Pulmonary artery endothelial cell (primary cell): ENCODE data around the gene CRY1. TPM values are rescaled to one million over a fixed set of nuclear protein-coding genes. Genes with fewer than 3 reads are reported as not detected.
"Not testable (repeated sequence)": the region's sequence is repeated elsewhere in the genome, so short reads cannot be mapped to it uniquely, and the experiment has no call there.

Experiments
- DNase-seq: peaks from one replicate; pipeline ENCODE4 v3.0.0-alpha.2; 2011; ENCODE audit warnings: low read depth, low spot score
- total RNA-seq: library from RNA; depleted of rRNA; stranded (reverse); fragments of >200 nt; gene quantifications from 2 replicates; pipeline ENCODE4 v1.2.3, GENCODE V29; 2014

CRY1 gene
- total RNA-seq, 1 donor from 2014 or later, result 14.6 TPM

DNA sequence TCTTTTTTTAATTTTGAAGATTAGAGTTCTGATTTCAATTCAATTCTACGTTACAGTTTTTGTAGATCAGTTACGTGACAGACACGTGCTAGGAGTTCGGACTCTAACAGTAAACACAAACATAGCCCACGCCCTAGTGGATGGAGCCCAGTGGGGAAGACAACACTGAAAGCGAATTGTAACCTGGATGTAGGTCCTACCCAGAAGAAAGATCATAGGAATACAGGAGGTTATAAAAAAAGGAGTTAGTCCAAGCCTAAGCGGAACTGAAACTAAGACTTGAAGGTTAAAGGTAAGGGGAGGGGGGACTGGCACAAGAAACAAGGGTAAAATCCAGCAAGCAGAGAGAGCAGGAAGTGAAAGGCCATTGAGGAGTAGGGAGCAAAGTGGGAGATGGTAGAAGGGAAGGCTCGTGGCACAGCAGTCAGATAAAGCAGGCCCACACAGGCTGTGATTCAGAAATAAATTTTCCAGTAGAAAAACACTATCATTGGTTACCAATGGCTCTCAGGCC lies 15.7 kb upstream of the CRY1 start:
- DNase-seq, result no peak

DNA sequence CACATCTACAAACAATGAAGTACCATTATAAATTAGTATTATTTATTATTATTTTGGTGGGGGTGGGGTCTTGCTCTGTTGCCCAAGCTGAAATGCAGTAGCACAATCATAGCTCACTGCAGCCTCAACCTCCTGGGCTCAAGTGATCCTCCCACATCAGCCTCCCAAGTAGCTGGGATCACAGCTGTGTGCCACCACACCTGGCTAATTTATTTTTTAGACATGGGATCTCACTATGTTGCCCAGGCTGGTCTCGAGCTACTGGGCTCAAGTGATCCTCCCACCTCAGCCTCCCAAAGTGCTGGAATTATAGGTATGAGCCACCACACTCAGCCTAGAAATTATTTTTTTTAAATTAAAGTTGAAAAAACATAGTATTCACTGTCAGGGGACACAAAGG lies 15.0 kb upstream of the CRY1 start:
- not testable (repeated sequence) for DNase-seq

DNA sequence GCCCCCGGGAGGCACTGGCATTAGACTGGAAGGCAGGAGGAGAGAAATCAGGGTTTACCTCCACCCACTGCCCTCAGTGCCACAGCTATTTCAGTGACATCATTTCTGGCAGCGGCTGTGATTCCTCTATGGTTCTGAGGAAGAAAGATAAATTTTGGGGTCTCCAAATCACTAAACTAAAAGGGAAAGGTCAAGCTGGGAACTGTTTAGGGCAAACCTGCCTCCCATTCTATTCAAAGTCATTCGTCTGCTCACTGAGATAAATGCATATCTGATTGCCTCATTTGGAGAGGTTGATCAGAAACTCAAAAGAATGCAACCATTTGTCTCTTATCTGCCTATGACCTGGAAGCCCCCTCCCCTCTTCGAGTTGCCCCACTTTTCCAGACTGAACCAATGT lies 14.0 kb upstream of the CRY1 start:
- no peak for DNase-seq

DNA sequence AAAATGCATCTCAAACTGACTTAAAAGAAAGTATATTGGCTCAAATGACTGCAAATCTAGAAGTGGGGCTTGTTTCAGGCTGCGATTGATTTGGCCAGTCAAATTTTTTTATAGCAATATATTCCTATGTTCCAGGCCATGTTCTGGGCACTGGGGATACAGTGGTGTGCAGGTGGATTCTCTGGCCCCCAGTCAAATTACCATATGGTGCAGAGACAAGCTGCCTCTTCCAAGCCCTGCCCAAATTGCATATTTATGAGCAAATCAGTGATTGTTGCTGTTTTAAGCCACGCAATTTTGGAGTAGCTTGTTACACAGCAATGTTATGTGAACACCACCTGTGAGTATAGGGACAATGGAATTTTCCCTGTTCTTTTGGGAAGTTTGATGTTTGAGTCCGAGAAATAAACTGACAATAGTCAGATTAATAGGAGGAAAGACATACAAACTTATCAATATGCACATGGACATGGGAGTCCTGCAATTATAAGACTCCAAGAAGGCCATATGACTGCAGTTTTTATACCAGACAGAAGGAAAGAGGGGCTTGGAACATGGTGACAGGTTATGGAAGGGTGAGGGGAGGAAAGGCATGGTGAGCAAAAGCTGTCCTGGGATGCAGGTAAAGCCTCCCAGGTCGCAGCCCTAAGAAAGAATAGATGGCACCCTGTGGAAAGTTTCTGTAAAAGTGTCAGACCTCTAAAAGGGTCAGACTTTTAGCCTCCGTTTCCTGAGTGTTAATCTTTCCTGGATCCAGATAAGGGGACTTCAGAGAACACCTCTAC lies 13.1 kb upstream of the CRY1 start:
- no peak for DNase-seq

DNA sequence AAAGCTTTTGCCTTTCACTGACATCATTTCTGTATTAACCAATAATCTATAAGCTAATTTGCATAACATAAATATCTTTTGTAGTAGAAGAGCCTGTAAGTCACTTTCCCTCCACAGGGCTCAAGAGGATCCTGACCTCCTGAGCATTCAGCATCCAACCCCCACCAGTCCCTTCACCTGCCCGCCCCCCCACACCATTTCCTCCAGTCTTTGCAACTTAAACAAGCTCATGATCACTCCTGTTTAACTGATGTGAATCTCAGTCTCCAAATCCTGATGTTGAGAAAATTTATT lies 12.0 kb upstream of the CRY1 start:
- no peak for DNase-seq

DNA sequence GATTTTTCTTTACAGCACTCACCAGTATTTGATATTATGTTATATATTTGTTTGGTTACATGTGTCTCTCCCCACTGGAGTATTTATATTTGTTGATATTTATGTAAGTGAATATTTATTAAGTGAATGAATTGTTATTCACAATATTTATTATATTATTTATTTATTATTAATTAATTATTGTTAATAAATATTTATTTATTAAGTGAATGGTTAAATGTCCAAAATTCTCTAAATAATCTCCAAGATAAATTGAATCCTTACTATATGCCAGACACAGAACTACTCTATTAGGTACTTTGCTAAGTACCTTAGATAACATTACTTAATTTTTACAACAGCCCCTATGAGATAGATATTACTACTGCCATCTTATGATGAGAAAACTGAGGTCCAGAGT lies 10.2 kb upstream of the CRY1 start:
- no peak for DNase-seq

DNA sequence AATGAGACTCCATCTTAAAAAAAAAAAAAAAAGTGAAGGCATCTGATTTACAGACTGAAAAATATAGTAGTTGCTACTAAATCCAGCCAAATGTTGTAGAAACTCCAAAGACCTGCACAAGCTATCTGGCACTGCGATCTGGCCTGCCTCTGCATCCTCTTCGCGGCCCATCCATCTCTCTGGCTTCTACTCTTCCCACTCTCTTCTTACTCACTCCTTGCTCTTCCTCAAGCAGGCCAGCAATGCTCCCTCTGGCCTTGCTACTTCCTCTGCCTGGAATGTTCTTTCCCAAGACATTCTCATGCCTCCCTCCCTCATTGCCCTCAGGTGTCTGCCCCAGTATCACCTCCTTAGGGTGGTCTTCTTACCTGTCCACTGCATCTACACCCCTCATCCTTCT lies 9.7 kb upstream of the CRY1 start:
- DNase-seq, result no peak

DNA sequence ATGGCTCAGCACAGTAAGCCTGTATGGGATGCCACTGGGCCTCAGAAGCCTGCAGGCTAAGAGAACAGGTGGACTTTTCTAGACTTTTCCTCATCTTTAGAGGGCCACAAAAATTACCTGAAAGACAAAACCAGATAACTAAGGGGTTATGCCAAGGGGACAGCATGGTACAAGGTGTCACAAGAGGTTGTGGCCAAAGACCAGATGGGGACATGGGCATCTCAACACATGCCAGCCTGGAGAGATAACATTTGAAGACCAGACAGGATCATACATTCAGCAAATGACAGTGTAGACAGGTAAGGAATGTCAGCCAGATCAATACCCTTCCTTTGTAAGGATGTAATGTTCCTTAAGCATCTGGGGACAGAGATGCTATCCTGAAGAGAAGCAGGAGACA lies 8.9 kb upstream of the CRY1 start:
- no peak for DNase-seq

DNA sequence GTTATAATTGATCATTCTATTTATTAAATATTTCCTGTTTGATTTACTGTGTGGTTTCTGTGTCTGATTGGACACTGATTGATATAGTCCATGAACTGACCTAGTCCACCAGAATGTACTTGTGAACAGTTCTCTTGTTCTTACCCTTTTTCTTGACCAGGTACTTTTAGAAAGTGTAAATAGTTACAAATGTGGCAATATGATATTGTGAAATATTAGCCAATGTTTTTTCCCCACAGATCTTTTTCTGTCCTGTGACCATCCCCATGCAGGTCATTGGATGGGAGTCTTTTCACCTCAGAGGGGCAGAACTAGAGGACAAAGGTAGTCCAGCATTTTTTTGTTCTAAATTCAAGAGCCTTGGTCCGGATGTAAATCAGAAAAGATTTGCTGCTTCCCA lies 8.3 kb upstream of the CRY1 start:
- no peak for DNase-seq

DNA sequence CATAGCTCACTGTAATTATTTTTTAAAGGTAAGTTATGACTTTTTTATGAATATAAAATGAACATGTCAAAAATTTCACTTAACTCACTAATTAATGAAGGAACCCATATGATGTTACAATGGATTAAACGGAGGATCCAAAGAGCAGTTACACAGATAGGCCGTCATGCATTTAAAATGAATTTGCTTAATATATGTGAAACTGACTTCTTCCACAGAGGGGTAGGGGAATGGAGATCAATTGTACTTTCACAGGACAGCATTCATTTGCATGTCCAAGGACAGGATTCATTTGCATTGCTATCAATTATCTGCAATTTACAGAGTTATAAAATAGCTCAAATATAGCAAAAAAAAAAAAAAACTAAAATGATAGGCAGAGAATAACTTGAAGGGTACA lies 6.6 kb upstream of the CRY1 start:
- DNase-seq, result no peak

DNA sequence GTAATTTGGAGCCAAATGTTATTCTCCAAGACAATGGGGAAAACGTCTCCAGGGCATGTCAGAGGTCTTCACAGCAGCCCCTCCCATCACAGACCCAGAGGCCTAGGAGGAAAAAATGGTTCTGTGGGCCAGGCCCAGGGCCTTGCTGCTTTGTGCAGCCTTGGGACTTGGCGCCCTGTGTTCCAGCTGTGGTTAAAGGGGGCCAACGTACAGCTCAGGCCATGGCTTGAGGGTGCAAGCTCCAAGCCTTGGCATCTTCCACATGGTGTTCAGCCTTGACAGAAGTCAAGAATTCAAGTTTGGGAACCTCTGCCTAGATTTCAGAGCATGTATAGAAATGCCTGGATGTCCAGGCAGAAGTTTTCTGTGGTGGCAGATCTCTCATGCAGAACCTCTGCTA lies 3.2 kb upstream of the CRY1 start:
- no peak for DNase-seq

DNA sequence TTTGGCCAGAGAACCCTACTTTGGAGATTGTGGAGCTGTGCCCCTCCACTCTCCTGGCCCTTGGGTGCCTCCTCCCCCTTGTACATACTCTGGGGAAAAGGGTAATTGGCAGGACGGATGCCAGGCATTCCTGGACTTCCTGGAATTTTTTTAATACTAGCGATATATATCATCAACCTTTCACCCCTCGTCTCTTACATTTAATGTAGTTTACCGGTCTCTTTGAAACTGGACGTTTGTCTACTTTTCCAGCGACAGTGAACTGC lies 767 bp upstream of the CRY1 start:
- DNase-seq, result no peak

DNA sequence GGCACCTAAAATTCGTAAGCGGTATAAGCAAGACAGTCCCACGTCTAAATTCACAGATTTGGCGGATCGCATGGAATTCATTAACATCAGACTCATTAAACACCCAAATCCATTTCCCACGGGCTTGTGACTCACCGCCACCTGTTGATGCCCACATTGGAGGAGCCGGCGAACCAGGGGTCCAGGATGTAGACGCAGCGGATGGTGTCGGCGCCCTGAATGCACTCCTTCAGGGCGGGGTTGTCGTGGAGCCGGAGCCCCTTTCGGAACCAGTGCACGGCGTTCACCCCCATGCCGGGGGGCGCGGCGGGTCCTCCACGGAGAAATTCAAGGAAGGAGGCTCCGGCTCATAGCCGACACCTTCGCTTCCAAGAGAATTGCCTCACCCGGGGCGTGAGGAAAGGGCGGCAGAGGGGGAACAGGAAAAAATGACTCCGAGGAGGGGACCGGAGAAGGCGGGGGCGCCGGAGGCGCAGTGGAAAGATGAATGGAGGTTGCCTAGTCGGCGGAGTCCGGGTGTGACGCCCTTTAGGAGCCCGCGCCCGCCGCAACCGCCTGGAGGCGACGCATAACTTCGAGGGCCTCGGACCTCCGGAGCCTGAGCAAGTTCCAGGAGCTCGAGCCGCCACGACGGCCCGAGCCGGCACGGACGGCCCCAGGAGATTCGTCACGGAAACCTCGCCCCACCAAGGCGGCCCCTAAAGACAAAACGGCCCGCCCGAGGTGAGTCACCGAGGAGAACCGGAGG lies 506 bp downstream of the CRY1 start:
- DNase-seq, result no peak

DNA sequence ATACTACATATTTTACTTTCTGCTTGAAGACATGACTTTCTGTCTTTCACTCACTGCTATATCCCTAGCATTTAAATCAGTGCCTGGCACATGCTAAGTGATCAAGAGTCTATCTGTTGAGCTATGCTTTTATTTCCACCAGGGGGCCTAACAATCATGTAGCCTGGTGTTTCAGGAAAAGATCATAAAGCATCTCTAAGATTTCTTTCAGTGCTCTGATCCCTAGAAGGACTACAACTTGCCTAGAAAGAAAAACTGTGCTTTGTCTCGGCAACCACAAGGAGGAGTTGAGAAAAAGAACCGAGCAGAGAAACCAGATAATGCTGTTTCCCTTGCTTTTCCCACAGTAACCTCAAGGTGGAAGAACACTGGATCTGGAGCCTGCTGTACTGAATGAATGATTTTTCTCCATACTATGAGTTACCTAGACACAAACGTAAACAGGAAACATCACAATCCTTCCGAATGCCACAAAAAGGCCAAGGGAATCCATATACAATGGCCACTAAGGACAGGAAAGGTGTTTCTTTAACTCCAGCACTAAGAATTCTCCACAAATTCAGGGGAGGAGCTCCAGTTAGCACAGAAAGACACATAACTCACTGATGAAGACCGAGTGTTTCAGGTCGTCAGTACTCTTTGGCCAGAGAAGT lies 1.2 kb downstream of the CRY1 start:
- DNase-seq, result peak; percentile 93

DNA sequence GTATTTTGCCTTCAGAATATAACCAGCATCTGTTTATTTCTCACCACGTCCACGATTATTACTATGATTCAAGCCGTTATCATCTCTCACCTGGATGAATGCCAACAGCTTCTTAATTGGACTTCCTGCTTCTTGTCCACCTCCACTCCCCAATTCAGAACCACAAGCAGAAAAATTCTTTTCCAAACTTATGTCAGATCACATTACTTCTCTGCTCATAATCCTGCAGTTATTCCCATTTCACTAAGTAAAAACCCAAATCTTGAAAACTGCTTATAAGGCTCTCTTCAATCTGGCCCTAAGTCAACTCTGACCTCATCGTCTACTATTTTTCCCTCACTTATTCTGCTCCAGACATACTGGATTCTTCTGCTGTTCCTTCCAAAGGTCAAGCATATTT lies 2.0 kb downstream of the CRY1 start:
- no peak for DNase-seq

DNA sequence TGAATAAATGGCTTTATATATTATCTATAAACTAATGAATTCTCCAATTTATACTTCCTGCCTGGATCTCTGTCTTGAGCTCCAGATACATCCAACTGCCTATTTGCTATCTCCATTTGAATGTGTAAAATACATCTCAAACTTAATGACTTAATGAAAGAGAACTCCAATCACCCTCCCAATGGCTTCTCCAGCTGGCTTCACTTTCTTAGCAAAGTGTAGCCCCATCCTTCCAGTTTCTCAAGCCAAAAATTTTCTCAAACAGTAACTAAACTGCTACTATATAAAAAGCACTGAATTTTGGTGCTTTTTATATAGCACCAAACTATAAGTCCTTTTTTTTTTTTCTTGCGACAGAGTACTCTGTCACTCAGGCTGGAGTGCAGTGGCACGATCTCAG lies 2.6 kb downstream of the CRY1 start:
- no peak for DNase-seq

DNA sequence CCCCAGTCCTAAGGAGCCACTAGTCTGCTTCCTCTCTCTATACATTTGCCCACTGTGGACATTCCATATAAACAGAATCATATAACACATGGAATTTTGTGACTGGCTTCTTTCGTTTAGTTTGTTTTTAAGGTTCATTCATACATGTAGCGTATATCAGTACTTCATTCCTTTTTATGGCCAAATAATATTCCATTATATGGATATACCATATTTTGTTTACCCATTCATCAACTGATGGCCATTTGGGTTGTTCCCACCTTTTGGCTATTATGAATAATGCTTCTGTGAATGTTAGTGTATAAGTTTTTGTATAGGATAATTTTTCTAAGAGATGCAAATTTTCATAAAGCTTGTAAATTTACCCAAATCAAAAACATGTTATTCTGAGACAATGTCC lies 4.4 kb downstream of the CRY1 start:
- DNase-seq, result no peak

DNA sequence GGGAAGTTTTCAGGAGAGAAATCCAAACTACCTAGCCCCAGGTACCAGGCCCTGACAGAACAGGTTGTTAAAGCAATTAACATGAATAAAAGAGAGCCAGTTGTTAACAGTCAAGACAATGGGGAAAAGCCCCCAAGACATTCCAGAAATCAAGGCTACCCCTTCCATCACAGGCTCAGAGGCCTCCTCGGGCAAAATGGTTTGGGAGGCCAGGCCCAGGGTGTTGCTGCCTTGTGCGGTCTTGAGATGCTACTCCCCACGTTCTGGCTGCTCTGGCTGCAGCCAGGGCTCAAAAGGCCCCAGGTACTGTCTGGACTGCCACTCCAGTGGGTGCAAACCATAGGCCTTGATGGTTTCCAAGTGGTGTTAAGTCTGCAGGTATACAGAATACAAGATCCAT lies 7.0 kb downstream of the CRY1 start:
- DNase-seq, result no peak

DNA sequence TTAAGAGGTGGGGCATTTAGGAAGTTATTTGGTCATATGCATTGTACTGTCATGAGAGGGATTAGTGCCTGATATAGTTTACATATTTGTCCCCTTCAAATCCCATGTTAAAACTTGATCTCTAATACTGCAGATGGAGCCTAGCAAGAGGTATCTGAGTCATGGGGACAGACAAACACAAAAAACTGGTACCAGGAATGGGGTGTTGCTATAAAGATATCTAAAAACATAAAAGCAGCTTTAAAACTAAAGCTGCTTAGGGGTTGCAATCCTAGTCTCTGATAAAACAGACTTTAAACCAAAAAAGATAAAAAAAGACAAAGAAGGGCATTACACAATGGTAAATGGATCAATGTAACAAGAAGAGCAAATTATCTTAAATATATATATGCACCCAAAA lies 11.6 kb downstream of the CRY1 start:
- no peak for DNase-seq

DNA sequence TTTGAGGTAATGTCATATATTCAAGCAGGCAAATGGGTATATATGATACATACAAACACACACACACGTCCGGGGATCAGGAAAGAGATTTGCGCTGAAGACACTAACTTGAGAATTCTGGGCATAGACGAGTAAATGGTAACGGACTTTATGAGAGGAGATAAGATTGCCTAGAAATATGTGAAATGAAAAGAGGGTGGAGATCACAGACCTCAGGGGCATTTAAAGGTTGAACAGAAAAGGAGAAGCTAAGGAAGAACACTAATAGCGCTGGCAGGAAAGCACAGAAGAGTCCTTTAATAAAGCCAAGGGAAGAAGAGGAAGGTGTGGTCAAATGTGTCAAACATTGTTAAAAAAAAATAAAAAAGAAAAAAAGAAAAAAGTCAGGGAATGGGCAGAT lies 13.1 kb downstream of the CRY1 start:
- DNase-seq, result no peak

DNA sequence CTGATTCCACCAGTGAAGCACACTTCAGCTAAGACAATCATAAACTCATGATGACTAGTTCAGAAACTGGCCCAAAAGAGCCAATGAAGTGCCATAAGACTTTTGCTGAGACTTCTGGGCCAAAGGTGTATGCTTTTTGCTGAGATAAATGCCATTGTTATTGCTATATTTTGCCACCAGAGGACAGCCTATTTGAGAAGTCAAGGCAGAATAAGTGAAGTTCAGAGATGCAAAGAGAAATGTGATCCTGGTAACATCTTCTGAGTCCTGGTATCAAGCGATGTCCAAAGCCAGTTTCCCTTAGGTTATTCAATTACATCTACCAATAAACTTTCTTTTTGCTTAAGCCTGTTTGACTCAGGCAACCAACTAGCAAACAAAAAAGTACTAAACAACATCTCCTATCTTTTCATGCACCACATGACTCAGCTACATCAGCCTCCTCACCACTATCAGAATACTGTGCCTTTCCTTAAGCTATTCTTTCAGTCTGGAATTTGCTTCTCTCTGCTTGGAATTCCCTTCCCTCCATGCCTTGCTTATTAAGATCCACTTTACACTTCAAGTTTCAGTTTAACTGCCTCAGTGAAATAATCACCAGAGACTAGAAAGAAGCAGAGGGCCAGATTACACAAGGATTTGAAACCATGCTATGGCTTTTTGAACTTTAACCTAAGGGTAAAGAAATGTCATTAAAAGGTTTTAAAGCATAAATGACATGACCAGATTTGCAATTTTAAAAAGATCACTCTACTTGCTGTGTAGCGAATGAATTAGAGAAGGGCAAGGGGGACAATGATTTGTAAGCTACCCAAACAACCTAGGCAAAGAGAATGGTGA lies 14.0 kb downstream of the CRY1 start:
- DNase-seq, result no peak

DNA sequence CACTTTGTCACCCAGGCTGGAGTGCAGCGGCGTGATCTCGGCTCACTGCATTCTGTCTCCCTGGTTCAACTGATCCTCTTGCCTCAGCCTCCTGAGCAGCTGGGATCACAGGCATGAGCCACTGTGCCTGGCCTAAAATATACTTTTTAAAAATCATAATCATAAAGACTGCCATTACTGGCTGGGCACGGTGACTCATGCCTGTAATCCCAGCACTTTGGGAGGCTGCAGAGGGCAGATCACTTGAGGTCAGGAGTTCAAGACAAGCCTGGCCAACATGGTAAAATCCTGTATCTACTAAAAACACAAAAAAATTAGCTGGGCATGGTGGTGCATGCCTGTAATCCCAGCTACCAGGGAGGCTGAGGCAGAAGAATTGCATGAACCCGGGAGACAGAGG lies 20.1 kb downstream of the CRY1 start:
- not testable (repeated sequence) for DNase-seq
